22Rv1 (cell line): ENCODE data around the gene WAC.

Source experiments
- H3K27ac ChIP-seq: fragments of 450-650 bp; 2 replicates; pipeline ENCODE4 v1.5.1; 2017
- CTCF ChIP-seq: fragments of 450-650 bp; IDR thresholded peaks from 2 replicates; pipeline ENCODE4 v1.5.1; 2017; ENCODE audit warnings: mild to moderate bottlenecking
- ZFX ChIP-seq: fragments of 450-650 bp; IDR thresholded peaks from 2 replicates; pipeline ENCODE4 v1.6.1; 2017; ENCODE audit warnings: antibody characterized with exemption, borderline replicate concordance

The WAC gene

GRCh38 chr10:28631896-28632583, 99.1 kb downstream of the WAC start:
- no peak overlapping the region for H3K27ac ChIP-seq
- TF ChIP-seq ZFX = no peak
- no peak for TF ChIP-seq CTCF

GRCh38 chr10:28632584-28632945, 99.6 kb downstream of the WAC start:
- no peak for TF ChIP-seq CTCF
- TF ChIP-seq ZFX = no peak
- no peak overlapping the region for H3K27ac ChIP-seq

- no peak overlapping the region for H3K27ac ChIP-seq
- no peak for TF ChIP-seq CTCF
- no peak for TF ChIP-seq ZFX
Measured at GRCh38 chr10:28633750-28634149, 100.8 kb downstream of the WAC start.

- no peak overlapping the region for H3K27ac ChIP-seq
- TF ChIP-seq ZFX = no peak
- TF ChIP-seq CTCF = no peak
Measured at GRCh38 chr10:28637346-28637745, 104.4 kb downstream of the WAC start.

GRCh38 chr10:28638392-28638791, 105.5 kb downstream of the WAC start:
- H3K27ac ChIP-seq = no peak overlapping the region
- TF ChIP-seq ZFX (no peak), CTCF (no peak)

- TF ChIP-seq CTCF (no peak), ZFX (no peak)
- H3K27ac ChIP-seq = no peak overlapping the region
Measured at GRCh38 chr10:28640551-28640950, 107.6 kb downstream of the WAC start.

GRCh38 chr10:28644647-28645046, 111.7 kb downstream of the WAC start:
- no peak for TF ChIP-seq ZFX
- TF ChIP-seq CTCF = no peak
- no peak overlapping the region for H3K27ac ChIP-seq
